ENCODE measurements around the gene ERCC5. TPM values are rescaled to one million over a fixed set of nuclear protein-coding genes. Genes with fewer than 3 reads are reported as not detected.

The ERCC5 gene
- 58.7 and 67.1 TPM in 2 replicates for total RNA-seq
- 31.3 and 34.4 TPM in 2 replicates for polyA plus RNA-seq

DNA sequence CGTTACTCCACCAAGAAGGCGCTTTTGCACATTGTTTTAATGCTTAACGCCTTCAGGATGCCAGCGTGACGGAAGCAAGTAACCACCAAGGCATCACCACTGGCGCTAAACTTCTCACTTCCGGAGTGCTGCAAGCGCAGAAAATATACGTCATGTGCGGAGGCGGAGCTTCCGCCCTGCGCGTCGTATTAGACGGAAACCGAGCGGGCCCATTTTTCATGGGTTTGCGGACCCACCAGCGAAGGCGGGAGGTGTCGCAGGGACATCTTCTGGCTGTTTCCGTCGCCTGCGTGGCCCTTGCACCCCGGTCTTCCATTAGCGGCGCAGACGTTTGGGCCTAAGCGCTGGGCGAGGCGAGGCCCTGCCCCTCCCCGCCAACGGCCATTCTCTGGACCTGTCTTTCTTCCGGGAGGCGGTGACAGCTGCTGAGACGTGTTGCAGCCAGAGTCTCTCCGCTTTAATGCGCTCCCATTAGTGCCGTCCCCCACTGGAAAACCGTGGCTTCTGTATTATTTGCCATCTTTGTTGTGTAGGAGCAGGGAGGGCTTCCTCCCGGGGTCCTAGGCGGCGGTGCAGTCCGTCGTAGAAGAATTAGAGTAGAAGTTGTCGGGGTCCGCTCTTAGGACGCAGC lies at the start of gene ERCC5:
Gene ERCC5, plus strand, starts transcription at position 403 of the 631 bp plus-strand sequence. CDS start 235 bp downstream, outside the sequence.
- WGBS (ENCODE audit: low lambda C conversion rate, missing lambda C conversion rate), result 1% methylated on average over 49 of the region's 49 CpGs
- Histone ChIP-seq H4K20me1 (ENCODE audit: insufficient read depth, poor library complexity, severe bottlenecking) (peaks cover 8% of the 10 kb centered on the region), H3K4me1 (ENCODE audit: insufficient read depth) (no peaks in the 10 kb centered on the region), H3K9me2 (replicated peaks; ENCODE audit: insufficient read depth) (no peaks in the 10 kb centered on the region), H3K79me2 (peaks cover 45% of the 10 kb centered on the region), H3K4me3 (peak within 1 kb of the TSS; percentile 75), H3K27me3 (no peaks in the 10 kb centered on the region), H3K9me3 (ENCODE audit: low read depth) (no peaks in the 10 kb centered on the region), H3K4me2 (peak within 1 kb of the TSS; percentile 84), H3K27ac (peak within 1 kb of the TSS; percentile 97), H2AFZ (peak within 1 kb of the TSS; percentile 92), H3K36me3 (replicated peaks; ENCODE audit: insufficient read depth, low read depth) (no peaks in the 10 kb centered on the region)
- TF ChIP-seq CTCF (IDR thresholded peaks at IDR 0.05; ENCODE audit: poor library complexity) (no peak), EZH2phosphoT487 (IDR thresholded peaks at IDR 0.05; ENCODE audit: low read depth, severe bottlenecking, unreplicated experiment) (no peak), EZH2 (IDR thresholded peaks at IDR 0.05; ENCODE audit: borderline replicate concordance) (no peak)
- DNase-seq (ENCODE audit: low spot score), result peak; percentile 96

GRCh38 chr13:102798581-102799425 lies 47.0 kb upstream of the ERCC5 start, which contains the start of the genes BIVM and POGLUT2:
BIVM (plus strand) TSS chr13:102799119; CDS start chr13:102807268, 8,149 bp downstream.
POGLUT2 (minus strand) TSS chr13:102798976; CDS start chr13:102798670, 306 bp downstream.
- no peaks in the 10 kb centered on the region for H3K36me3 ChIP-seq (replicated peaks; ENCODE audit: insufficient read depth, low read depth)
- no peaks in the 10 kb centered on the region for H3K27me3 ChIP-seq
- H3K27ac ChIP-seq, result peak within 1 kb of the TSS; percentile 87
- H2AFZ ChIP-seq, result peak within 1 kb of the TSS; percentile 81
- H3K9me2 ChIP-seq (replicated peaks; ENCODE audit: insufficient read depth), result no peaks in the 10 kb centered on the region
- H3K79me2 ChIP-seq, result peaks cover 46% of the 10 kb centered on the region
- no peaks in the 10 kb centered on the region for H4K20me1 ChIP-seq (ENCODE audit: insufficient read depth, poor library complexity, severe bottlenecking)
- WGBS (ENCODE audit: low lambda C conversion rate, missing lambda C conversion rate), result under 1% methylated on average over 71 of the region's 72 CpGs
- peak within 1 kb of the TSS; percentile 91 for H3K4me2 ChIP-seq
- peaks cover 7% of the 10 kb centered on the region for H3K4me1 ChIP-seq (ENCODE audit: insufficient read depth)
- H3K4me3 ChIP-seq, result peak within 1 kb of the TSS; percentile 65
- peak; percentile 95 for DNase-seq (ENCODE audit: low spot score)
- H3K9me3 ChIP-seq (ENCODE audit: low read depth), result no peaks in the 10 kb centered on the region
- no peak for TF ChIP-seq EZH2phosphoT487 (IDR thresholded peaks at IDR 0.05; ENCODE audit: low read depth, severe bottlenecking, unreplicated experiment)
- TF ChIP-seq CTCF (IDR thresholded peaks at IDR 0.05; ENCODE audit: poor library complexity), result no peak
- no peak for TF ChIP-seq EZH2 (IDR thresholded peaks at IDR 0.05; ENCODE audit: borderline replicate concordance)

DNA sequence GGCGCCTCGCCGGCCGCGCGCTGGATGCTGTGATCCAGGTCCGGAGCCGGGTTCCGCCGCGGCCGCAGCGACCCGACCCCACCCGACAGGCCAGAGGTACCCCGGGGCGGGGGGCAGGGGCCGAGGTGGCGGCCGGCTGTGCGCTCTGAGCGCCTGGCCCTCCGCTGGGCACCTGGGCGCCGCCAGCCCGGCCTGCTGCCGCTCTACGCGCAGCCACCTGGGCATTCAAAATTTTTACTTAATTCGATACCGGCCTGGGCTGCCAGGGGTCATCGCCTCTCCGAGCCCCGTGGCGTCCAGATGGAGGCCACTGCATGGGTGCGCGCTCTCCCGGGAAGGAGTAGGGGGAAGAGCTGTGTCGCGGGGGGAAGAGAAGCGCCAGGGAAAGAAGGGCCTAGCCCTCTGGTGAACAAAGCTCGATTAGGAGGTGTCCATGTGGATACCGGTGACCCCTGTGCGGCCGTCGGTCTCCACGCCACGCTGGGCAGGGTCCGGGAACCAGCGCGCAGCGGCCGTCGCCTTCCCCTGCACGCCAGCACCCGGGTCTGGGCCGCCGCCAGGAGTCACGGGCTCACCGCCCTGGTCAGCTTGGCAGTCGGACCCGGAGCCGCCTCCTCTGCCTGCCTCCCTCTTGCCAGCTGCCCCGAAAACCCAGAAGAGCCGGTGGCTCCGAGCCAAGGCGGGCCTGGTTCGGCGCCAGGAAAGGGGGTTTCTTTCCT lies 46.2 kb upstream of the ERCC5 start:
- H3K36me3 ChIP-seq (replicated peaks; ENCODE audit: insufficient read depth, low read depth), result no peaks in the 10 kb centered on the region
- peaks cover 7% of the 10 kb centered on the region for H3K4me1 ChIP-seq (ENCODE audit: insufficient read depth)
- peak overlapping the region; percentile 81 for H2AFZ ChIP-seq
- no peaks in the 10 kb centered on the region for H3K27me3 ChIP-seq
- peaks cover 52% of the 10 kb centered on the region for H3K79me2 ChIP-seq
- H3K9me3 ChIP-seq (ENCODE audit: low read depth), result no peaks in the 10 kb centered on the region
- H3K4me2 ChIP-seq, result peak overlapping the region; percentile 91
- H3K27ac ChIP-seq, result peak overlapping the region; percentile 87
- TF ChIP-seq CTCF (IDR thresholded peaks at IDR 0.05; ENCODE audit: poor library complexity) (no peak), EZH2phosphoT487 (IDR thresholded peaks at IDR 0.05; ENCODE audit: low read depth, severe bottlenecking, unreplicated experiment) (no peak), EZH2 (IDR thresholded peaks at IDR 0.05; ENCODE audit: borderline replicate concordance) (no peak)
- no peaks in the 10 kb centered on the region for H4K20me1 ChIP-seq (ENCODE audit: insufficient read depth, poor library complexity, severe bottlenecking)
- peak overlapping the region; percentile 65 for H3K4me3 ChIP-seq
- no peaks in the 10 kb centered on the region for H3K9me2 ChIP-seq (replicated peaks; ENCODE audit: insufficient read depth)
- WGBS (ENCODE audit: low lambda C conversion rate, missing lambda C conversion rate), result 3% methylated on average over 47 of the region's 69 CpGs
- peak; percentile 43 for DNase-seq (ENCODE audit: low spot score)
